Astrocyte of the cerebellum (primary cell): Measurements from ENCODE around the gene SLCO2A1.

ENCODE experiments used
- DNase-seq: peaks from one replicate; pipeline ENCODE4 v3.0.0-alpha.2; 2011; ENCODE audit warnings: low read depth
- H3K4me3 ChIP-seq: 2 replicates; pipeline ENCODE4 v1.5.1; 2011; ENCODE audit warnings: mild to moderate bottlenecking, low read depth, low read length, moderate library complexity
- CTCF ChIP-seq: IDR thresholded peaks from 2 replicates; pipeline ENCODE4 v1.5.1; 2012; ENCODE audit warnings: low read length, low read depth, moderate library complexity, mild to moderate bottlenecking; ENCODE audit errors: missing control alignments
- in situ Hi-C: cut with HindIII; loops from 2 replicates; pipeline ENCODE4 v1.10.0; 2017; ENCODE audit warnings: low sequenced_read_pairs

SLCO2A1 gene

GRCh38 chr3:134044459-134044858 is 14.7 kb upstream of the SLCO2A1 start:
- H3K4me3 ChIP-seq: no peak overlapping the region
- DNase-seq: no peak
- in situ Hi-C loops: no loop called here
- no peak for TF ChIP-seq CTCF

GRCh38 chr3:134040066-134040465 is 10.3 kb upstream of the SLCO2A1 start:
- no peak for TF ChIP-seq CTCF
- DNase-seq: no peak
- in situ Hi-C loops: no loop called here
- H3K4me3 ChIP-seq: no peak overlapping the region

- no peak for TF ChIP-seq CTCF
These were observed 9.6 kb upstream of the SLCO2A1 start for GRCh38 chr3:134039161-134039862.

GRCh38 chr3:134038716-134039115 is 9.0 kb upstream of the SLCO2A1 start:
- no peak overlapping the region for H3K4me3 ChIP-seq
- no peak for TF ChIP-seq CTCF
- no peak for DNase-seq
- in situ Hi-C loops: no loop called here

More at GRCh38 chr3:134039161-134039862, 9.6 kb upstream of the SLCO2A1 start:
- DNase-seq: no peak
- in situ Hi-C loops: no loop called here
- H3K4me3 ChIP-seq: no peak overlapping the region

GRCh38 chr3:134038071-134038491 is 8.4 kb upstream of the SLCO2A1 start:
- TF ChIP-seq CTCF: no peak
- no peak overlapping the region for H3K4me3 ChIP-seq
- DNase-seq: no peak
- in situ Hi-C loops: no loop called here

GRCh38 chr3:134037168-134037567 is 7.4 kb upstream of the SLCO2A1 start:
- H3K4me3 ChIP-seq: no peak overlapping the region
- DNase-seq: no peak
- TF ChIP-seq CTCF: no peak
- in situ Hi-C loops: no loop called here
